SK-N-SH (cell line): ENCODE results near the gene KIF1A.

Source experiments
- CTCF ChIP-seq: fragments of 200-600 bp; sonication (generic); IDR thresholded peaks from 2 replicates; pipeline ENCODE4 v1.6.1; 2017; ENCODE audit warnings: antibody characterized with exemption, mild to moderate bottlenecking, moderate library complexity
- EZH2phosphoT487 ChIP-seq: fragments of 200-600 bp; sonication (generic); IDR thresholded peaks from 2 replicates; pipeline ENCODE4 v1.6.1; 2017; ENCODE audit warnings: low read depth, mixed run types, mild to moderate bottlenecking, antibody characterized with exemption, moderate library complexity, borderline replicate concordance
- FOXJ3 ChIP-seq: sonication (generic); formaldehyde crosslinking; IDR thresholded peaks from 2 replicates; pipeline ENCODE4 v1.5.1; 2020; ENCODE audit warnings: mild to moderate bottlenecking, missing genetic modification reagents
- GABPA ChIP-seq: IDR thresholded peaks from 2 replicates; pipeline ENCODE4 v1.4.0; 2012; ENCODE audit warnings: low read depth, mild to moderate bottlenecking
- JUND ChIP-seq: IDR thresholded peaks from 2 replicates; pipeline ENCODE4 v1.4.0; 2012
- RAD21 ChIP-seq: IDR thresholded peaks from 2 replicates; pipeline ENCODE4 v1.6.1; 2012; ENCODE audit warnings: mild to moderate bottlenecking, low read length
- REST ChIP-seq: IDR thresholded peaks from 2 replicates; pipeline ENCODE4 v1.6.1; 2012; ENCODE audit warnings: mild to moderate bottlenecking, low read depth, low read length, moderate library complexity
- SMC3 ChIP-seq: IDR thresholded peaks from 2 replicates; pipeline ENCODE4 v1.6.1; 2012; ENCODE audit warnings: low read depth, low read length, improper control_type of control experiment
- TAF1 ChIP-seq: IDR thresholded peaks from 2 replicates; pipeline ENCODE4 v1.6.1; 2012; ENCODE audit warnings: low read depth, mild to moderate bottlenecking, low read length, moderate library complexity, borderline replicate concordance
- USF2 ChIP-seq: fragments of 150-350 bp; IDR thresholded peaks from 2 replicates; pipeline ENCODE4 v1.6.1; 2017; ENCODE audit warnings: antibody characterized with exemption, low read length, low read depth, borderline replicate concordance
- YY1 ChIP-seq: IDR thresholded peaks from 2 replicates; pipeline ENCODE4 v1.4.0; 2012; ENCODE audit warnings: low read depth, mild to moderate bottlenecking

GRCh38 chr2:240823449-240824336 is 3.7 kb upstream of the KIF1A start:
- TF ChIP-seq REST: no peak
- no peak for TF ChIP-seq YY1
- TF ChIP-seq RAD21: no peak
- no peak for TF ChIP-seq TAF1
- no peak for TF ChIP-seq CTCF
- no peak for TF ChIP-seq FOXJ3 (CRISPR knock-in tag)
- no peak for TF ChIP-seq JUND
- TF ChIP-seq SMC3: no peak
- no peak for TF ChIP-seq GABPA
- TF ChIP-seq EZH2phosphoT487: no peak
- TF ChIP-seq USF2: no peak
